AG09309 (cell line): ENCODE measurements around the gene SMIM12.

ENCODE experiments used
- DNase-seq: peaks from one replicate; pipeline ENCODE4 v3.0.0-alpha.2; 2010; ENCODE audit warnings: low read depth
- H3K4me3 ChIP-seq: 2 replicates; pipeline ENCODE4 v1.5.1; 2011; ENCODE audit warnings: mild to moderate bottlenecking, low read depth, low read length, moderate library complexity; ENCODE audit not compliant: control insufficient read depth
- TF ChIP-seq, protein P1 (sequence below): IDR thresholded peaks from 2 replicates; pipeline ENCODE4 v1.5.1; 2011; ENCODE audit warnings: mild to moderate bottlenecking, low read depth, low read length, inconsistent platforms; ENCODE audit not compliant: insufficient read depth, control insufficient read depth; ENCODE audit errors: missing control alignments

Gene SMIM12, protein sequence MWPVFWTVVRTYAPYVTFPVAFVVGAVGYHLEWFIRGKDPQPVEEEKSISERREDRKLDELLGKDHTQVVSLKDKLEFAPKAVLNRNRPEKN

DNA sequence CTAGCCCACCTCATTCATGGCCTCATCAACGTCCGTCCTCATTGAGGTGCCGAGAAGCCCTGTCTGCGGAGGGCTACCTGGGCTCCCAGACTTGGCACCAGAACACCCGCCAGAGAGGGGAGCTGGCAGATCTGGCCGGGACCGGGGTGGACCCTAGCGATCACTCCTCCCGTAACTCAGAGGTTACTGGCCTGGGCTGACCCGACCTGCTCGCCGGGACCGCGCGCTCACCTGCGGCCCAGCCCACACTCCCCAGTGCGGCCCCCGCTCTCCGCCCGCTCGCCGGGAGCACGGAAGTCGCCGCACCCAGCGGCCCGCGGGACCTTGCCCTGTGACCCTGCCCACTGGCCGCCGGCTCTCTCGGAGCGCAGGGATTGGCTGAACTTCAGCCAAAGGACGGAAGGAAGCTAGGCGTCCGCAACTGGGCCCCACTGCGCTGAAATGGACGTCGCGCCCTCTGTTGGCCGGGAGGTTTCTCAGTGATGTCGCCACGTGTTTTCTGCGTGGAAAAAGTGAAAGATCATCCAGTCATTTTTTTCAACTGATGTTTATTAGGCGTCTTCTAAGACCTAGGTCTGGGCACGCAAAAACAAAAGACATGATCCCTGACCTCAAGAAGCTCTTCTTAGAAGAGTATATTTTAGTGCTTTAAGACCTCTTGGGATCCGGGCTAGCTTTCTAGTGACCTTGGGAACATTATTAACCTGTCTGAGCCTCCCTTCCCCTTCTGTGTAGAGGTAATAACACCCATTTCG lies at the start of gene SMIM12:
TSS of gene SMIM12 (minus strand) at position 304 of the 755 bp plus-strand sequence. CDS start 3,772 bp downstream, outside the sequence.
- TF ChIP-seq, protein P1, sequence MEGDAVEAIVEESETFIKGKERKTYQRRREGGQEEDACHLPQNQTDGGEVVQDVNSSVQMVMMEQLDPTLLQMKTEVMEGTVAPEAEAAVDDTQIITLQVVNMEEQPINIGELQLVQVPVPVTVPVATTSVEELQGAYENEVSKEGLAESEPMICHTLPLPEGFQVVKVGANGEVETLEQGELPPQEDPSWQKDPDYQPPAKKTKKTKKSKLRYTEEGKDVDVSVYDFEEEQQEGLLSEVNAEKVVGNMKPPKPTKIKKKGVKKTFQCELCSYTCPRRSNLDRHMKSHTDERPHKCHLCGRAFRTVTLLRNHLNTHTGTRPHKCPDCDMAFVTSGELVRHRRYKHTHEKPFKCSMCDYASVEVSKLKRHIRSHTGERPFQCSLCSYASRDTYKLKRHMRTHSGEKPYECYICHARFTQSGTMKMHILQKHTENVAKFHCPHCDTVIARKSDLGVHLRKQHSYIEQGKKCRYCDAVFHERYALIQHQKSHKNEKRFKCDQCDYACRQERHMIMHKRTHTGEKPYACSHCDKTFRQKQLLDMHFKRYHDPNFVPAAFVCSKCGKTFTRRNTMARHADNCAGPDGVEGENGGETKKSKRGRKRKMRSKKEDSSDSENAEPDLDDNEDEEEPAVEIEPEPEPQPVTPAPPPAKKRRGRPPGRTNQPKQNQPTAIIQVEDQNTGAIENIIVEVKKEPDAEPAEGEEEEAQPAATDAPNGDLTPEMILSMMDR, result peak; percentile 88
- peak within 1 kb of the TSS; percentile 61 for H3K4me3 ChIP-seq
- peak; percentile 62 for DNase-seq

DNA sequence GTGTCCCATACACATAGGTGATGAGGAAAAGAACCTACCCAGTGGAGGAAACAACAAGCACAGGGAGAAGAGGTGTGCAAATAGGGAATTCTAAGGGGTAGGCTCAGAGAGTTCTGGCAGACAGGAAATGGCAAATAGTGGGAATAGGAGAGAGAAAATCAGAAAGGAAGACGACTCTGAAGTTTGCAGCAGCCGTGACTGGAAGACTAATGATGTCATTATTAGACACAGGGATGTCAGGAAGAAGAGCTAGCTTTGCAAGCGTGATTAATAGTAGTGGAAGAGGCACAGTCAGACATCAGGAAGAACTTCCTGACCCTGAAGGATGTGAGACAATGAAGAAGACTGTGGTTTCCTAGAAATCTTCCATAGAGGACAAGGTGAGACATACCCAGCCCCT lies 48.8 kb upstream of the SMIM12 start:
- TF ChIP-seq, protein P1, result no peak
- DNase-seq, result no peak
- no peak overlapping the region for H3K4me3 ChIP-seq

DNA sequence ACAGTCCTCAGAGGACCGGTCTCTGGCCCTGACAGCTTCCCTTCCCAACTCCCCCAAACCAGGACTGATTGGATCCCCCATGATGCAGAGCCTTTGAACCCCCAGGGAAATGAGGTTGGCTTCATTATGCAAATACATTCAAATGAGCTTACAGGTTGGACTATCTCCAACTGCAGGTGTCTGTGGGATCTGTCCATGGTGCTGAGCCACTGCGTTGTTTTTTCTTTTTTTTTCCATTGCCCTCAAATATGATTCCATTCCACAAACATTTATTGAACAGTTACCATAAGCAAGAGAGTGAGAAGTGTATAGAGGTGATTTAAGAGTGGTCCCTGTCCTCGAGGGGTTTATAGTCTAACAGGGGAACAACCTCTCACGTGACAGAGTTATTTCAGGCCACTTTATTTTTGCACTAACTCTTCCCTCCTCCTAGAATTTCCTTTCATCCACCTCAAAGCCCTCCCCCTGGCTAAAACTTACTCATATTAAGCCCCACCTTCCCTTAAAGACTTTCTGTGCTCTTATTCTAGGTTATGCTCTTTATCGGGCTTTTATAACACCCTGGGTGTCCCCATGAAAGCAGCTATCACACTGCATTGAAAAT lies 48.0 kb upstream of the SMIM12 start:
- DNase-seq, result no peak
- TF ChIP-seq, protein P1, result no peak
- no peak overlapping the region for H3K4me3 ChIP-seq

DNA sequence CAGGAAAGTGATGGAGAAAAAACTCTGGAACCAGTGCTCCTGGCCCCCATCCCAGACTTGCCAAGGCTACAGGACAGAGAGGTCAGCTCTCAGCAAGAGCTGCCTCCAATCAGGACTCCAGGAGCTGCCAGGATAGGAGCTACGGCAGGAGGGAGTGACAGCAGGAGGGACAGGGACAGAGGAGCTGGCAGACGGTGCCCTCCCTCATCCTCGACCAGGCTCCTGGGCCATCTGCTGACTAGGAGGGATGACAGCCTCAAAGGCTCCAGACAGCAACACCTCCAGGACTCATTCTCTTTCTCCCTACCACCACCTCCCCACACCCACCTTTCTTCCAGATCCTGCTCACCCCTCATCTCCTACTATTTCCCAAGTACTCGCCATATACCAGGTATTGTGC lies 47.2 kb upstream of the SMIM12 start:
- DNase-seq, result no peak
- H3K4me3 ChIP-seq, result no peak overlapping the region
- TF ChIP-seq, protein P1, result no peak

DNA sequence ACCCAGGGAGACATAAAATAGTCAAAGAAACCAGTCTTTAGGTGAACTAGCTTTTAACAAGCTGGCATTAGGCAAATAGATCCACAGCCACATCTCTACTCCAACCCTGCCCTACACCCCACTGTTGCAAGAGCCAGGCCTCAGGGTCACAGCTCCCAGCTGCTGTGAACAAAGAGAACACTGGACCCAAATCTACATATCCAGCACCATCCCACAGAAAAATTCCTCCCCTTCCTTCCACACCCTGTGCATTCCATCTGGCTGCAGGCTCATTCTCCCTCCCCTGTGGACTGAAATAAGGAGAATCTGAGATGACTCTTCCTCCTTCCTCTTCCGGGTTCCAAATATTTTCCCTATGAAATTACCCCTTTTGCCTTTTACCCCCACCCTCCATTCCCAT lies 46.7 kb upstream of the SMIM12 start:
- no peak for DNase-seq
- TF ChIP-seq, protein P1, result no peak
- no peak overlapping the region for H3K4me3 ChIP-seq

DNA sequence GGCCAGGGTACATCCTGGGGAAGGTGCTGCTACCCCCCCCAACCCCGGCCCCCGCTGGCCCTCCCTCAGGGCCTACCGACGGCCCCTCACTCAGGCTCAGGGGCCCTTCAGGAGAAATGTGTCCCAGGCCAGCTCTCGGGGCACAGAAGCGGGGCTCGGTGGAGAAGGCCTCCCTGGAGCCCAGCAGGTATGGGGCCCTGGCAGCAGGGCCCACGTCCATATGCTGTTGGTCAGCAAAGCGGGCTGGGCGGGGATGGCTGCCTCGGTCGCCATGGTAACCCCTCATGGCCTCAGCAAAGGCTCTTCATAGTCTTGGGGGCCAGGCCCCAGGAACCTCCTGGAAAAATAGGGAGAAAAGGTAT lies 45.5 kb upstream of the SMIM12 start:
- TF ChIP-seq, protein P1, result no peak
- DNase-seq, result no peak
- no peak overlapping the region for H3K4me3 ChIP-seq
